Activated CD4-positive, alpha-beta memory T cell treated with anti-CD3 and anti-CD28 coated beads, Interleukin-2, amount 10 ng/mL, durations not matched to agents 7 days and 5 days (primary cell): Measurements from ENCODE around the gene PRKCQ. TPM values are rescaled to one million over a fixed set of nuclear protein-coding genes. Genes with fewer than 3 reads are reported as not detected.
A peak's percentile ranks its signal among the peaks of the same experiment; 100 is the strongest.

Source experiments
- CTCF ChIA-PET: fragments of 350-600 bp; sonication (Branson Sonifier 250); formaldehyde crosslinking; loops from one replicate; lab custom pipeline; 2021; ENCODE audit warnings: antibody characterized with exemption, inconsistent platforms; lab: Charles Lee
- POLR2A ChIA-PET: fragments of 350-600 bp; sonication (Branson Sonifier 250); formaldehyde crosslinking; loops from one replicate; lab custom pipeline; 2021; ENCODE audit warnings: antibody characterized with exemption; lab: Charles Lee
- DNase-seq: peaks from one replicate; pipeline ENCODE4 v3.0.0-alpha.2; 2020
- H3K27ac Mint-ChIP-seq: one replicate; pipeline ENCODE4 v1.8.0; 2021; ENCODE audit warnings: mild to moderate bottlenecking, mixed read lengths
- H3K27me3 Mint-ChIP-seq: one replicate; pipeline ENCODE4 v1.8.0; 2021; ENCODE audit warnings: mixed read lengths
- H3K36me3 Mint-ChIP-seq: one replicate; pipeline ENCODE4 v1.8.0; 2021; ENCODE audit warnings: low read depth, mixed read lengths
- H3K4me1 Mint-ChIP-seq: one replicate; pipeline ENCODE4 v1.8.0; 2021; ENCODE audit warnings: mixed read lengths
- H3K4me3 Mint-ChIP-seq: one replicate; pipeline ENCODE4 v1.8.0; 2021; ENCODE audit warnings: mild to moderate bottlenecking, mixed read lengths
- H3K9me3 Mint-ChIP-seq: one replicate; pipeline ENCODE4 v1.8.0; 2021; ENCODE audit warnings: mixed read lengths
- total RNA-seq, 2 experiments: library from RNA; stranded (reverse); gene quantifications; one replicate each; pipeline ENCODE4 v1.2.3, GENCODE V29; 2021

PRKCQ gene
- total RNA-seq, 2 experiments from 2014 or later = 69.3 to 70.6 TPM

DNA sequence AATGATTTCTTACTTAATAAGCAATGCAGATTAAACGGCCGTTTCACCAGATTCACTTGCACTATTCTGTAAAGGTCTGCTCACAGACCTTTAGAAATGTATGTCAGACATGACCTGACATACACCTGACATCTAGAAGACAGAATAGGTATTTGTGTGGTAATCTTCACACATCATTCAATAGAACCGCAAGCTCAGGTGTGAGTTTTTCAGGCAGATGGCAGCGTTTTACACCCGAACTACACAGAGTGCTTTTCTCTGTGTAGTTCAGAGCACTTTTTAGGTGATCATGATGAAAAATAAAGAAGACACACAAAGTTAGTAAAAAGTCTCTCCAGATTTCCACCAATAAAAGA, 63.2 kb downstream of the PRKCQ start:
- H3K27me3 Mint-ChIP-seq = no peaks in the 10 kb centered on the region
- DNase-seq = no peak
- H3K9me3 Mint-ChIP-seq = peaks cover under 1% of the 10 kb centered on the region
- no peak overlapping the region for H3K27ac Mint-ChIP-seq
- POLR2A ChIA-PET = interaction anchor here (1.6 kb wide), 1 partner anchor 26 kb away, joined by 5 read pairs; no protein-coding TSS in a partner anchor
- no peak overlapping the region for H3K4me3 Mint-ChIP-seq
- CTCF ChIA-PET = interaction anchor here (1.1 to 1.4 kb wide), 2 partner anchors 43 to 71 kb away, joined by 4 to 8 read pairs; no protein-coding TSS in a partner anchor
- H3K36me3 Mint-ChIP-seq = peaks cover 82% of the 10 kb centered on the region
- H3K4me1 Mint-ChIP-seq = peaks cover 87% of the 10 kb centered on the region

DNA sequence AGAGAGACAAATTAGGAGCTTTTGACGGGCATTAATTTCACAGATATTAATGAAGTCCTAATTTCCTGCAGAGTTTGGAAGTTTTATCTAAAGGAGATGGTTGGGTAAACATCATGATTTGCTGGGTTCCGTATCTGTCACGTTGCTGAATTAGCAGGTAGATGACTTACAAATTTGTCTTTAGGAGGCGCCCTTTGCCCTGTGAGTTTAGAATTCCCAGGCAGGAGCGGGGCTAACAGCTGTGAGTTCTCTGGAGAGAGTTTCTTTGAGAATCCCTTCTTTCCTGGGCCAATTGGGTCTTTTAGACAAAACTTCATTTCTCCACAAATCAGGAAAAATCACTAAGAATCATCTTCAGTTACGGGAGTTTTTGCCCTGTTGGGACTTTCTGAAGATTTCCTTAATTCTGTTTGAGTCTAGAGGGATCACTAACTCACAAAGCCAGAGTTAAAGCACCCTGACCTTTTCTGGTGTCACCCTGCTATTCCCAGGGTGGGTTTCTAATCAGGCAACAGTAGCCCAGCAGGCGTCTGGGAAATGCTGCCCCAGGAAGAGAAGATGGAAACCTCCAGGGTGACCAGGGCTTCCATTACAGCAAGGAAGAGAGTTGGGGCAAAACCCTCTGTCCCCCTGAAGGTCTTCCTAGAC, 63.7 kb downstream of the PRKCQ start:
- Mint-ChIP-seq H3K36me3 (peaks cover 84% of the 10 kb centered on the region), H3K4me3 (no peak overlapping the region), H3K9me3 (peaks cover 5% of the 10 kb centered on the region), H3K27ac (no peak overlapping the region), H3K27me3 (no peaks in the 10 kb centered on the region), H3K4me1 (peaks cover 90% of the 10 kb centered on the region)
- POLR2A ChIA-PET = no interaction called here
- CTCF ChIA-PET = interaction anchor here (0.9 to 1.4 kb wide), 3 partner anchors 43 to 70 kb away, joined by 3 to 8 read pairs (median 4); no protein-coding TSS in a partner anchor
- no peak for DNase-seq

DNA sequence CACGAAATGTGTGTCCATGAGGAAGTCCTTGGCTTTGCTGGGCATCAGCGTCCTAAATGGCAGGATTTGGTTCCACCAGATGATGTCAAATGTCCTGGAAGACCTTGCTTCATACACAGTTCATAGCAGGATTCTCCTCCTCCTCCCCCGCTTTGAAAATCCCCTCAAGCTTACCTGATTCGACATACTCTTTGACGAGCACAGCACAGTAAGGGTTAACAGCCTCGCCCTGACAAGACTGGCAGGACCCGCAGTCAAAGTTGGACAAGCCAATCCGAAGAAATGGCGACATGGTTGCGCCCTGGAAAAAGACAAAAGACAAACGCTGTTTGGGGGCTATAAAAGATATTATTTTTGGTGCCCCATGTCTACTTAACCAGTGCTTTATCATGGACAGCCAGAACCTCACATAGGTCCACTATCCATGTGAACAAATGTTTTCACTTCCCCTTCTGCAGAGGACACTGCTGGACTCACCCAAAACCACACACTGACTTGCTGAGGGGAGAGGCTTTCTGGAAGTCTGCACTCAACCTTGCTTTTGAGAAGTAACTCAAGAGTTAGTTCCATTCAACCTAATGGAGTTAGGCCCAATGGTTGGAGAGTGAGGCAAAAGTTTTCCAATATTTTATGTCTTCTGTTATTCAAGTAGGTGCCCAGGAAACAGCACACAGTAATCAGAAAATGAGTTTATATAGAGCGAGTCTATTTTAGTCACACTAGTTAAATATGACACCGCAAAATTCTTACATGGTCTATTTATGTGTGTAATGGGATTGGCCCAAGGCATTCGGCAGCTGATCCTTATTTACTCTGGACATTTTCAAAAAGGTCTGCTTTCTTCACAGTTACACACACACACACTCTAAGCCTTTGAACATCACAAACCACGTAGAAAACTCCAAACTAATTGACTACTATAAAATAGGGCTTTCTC, 65.0 kb downstream of the PRKCQ start:
- Mint-ChIP-seq H3K27ac (no peak overlapping the region), H3K4me3 (no peak overlapping the region)
- CTCF ChIA-PET = interaction anchor here (0.9 kb wide), 1 partner anchor 42 kb away, joined by 3 read pairs; no protein-coding TSS in a partner anchor

GRCh38 chr10:6514180-6514579, 65.9 kb downstream of the PRKCQ start:
- ChIA-PET POLR2A (interaction anchor here (1.0 to 2.3 kb wide), 3 partner anchors 16 to 67 kb away, joined by 5 to 10 read pairs (median 5); partner anchors contain the start of gene PRKCQ), CTCF (interaction anchor here (0.7 kb wide), 1 partner anchor 80 kb away, joined by 5 read pairs; no protein-coding TSS in a partner anchor)
- Mint-ChIP-seq H3K9me3 (peaks cover 12% of the 10 kb centered on the region), H3K27ac (peak overlapping the region; percentile 66), H3K4me1 (peaks cover 76% of the 10 kb centered on the region), H3K36me3 (peaks cover 88% of the 10 kb centered on the region), H3K27me3 (no peaks in the 10 kb centered on the region), H3K4me3 (no peak overlapping the region)
- DNase-seq = no peak

More for the DNA sequence above, 65.0 kb downstream of the PRKCQ start:
- peaks cover 84% of the 10 kb centered on the region for H3K4me1 Mint-ChIP-seq
- H3K9me3 Mint-ChIP-seq = peaks cover 12% of the 10 kb centered on the region
- H3K27me3 Mint-ChIP-seq = no peaks in the 10 kb centered on the region
- POLR2A ChIA-PET = interaction anchor here (1.5 to 2.3 kb wide), 2 partner anchors 15 to 22 kb away, joined by 5 to 10 read pairs; no protein-coding TSS in a partner anchor
- no peak for DNase-seq
- H3K36me3 Mint-ChIP-seq = peaks cover 87% of the 10 kb centered on the region

DNA sequence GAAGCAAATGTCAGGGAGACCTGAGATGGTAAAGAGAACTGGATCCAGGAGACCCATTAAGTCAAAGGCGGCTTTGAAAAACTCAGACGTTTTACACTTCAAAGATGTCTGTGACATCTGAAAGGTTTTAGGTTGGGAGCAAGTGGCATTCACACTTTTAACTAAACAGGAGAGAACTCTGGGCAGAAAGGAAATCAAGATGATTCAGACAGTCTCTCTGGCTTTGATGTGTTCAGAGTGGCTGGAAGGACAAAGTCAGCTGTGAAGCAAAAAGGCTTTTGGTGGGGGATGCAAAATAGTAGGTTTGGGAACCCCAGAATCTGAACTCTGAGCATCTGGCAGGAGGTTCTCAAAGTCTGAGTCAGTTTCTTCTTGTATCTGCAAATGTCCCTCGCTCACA, 66.6 kb downstream of the PRKCQ start:
- H3K27me3 Mint-ChIP-seq = no peaks in the 10 kb centered on the region
- H3K4me3 Mint-ChIP-seq = no peak overlapping the region
- H3K4me1 Mint-ChIP-seq = peaks cover 75% of the 10 kb centered on the region
- peak overlapping the region; percentile 66 for H3K27ac Mint-ChIP-seq
- peaks cover 12% of the 10 kb centered on the region for H3K9me3 Mint-ChIP-seq
- ChIA-PET CTCF (interaction anchor here (0.7 to 1.5 kb wide), 2 partner anchors 20 to 79 kb away, joined by 3 to 5 read pairs; no protein-coding TSS in a partner anchor), POLR2A (interaction anchor here (1.0 kb wide), 1 partner anchor 68 kb away, joined by 5 read pairs; the partner anchor contains the start of gene PRKCQ)
- H3K36me3 Mint-ChIP-seq = peaks cover 90% of the 10 kb centered on the region
- no peak for DNase-seq

DNA sequence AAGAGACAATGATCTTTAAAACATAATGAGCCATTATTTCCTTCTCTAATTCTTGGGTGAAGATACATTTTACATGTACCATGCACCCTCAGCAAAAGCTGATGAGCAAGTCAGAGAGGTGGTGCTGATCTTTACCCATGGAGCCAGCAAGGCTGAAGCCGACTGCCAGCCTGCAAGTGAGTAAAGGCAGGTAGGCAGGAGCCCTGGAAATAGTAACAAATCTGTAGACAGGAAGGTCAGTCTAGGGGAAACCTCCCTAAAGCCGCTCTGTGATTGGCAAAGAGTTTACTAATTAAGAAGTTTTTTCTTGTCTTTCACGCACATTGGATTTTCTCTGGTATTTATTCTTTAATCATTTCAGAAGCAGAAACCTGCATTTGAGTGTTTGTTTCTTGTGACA, 67.9 kb downstream of the PRKCQ start:
- POLR2A ChIA-PET = interaction anchor here (0.8 kb wide), 2 partner anchors 15 to 18 kb away, joined by 3 read pairs; no protein-coding TSS in a partner anchor
- DNase-seq = no peak
- no peak overlapping the region for H3K27ac Mint-ChIP-seq
- peaks cover 12% of the 10 kb centered on the region for H3K9me3 Mint-ChIP-seq
- CTCF ChIA-PET = interaction anchor here (1.5 kb wide), 1 partner anchor 21 kb away, joined by 3 read pairs; no protein-coding TSS in a partner anchor
- no peak overlapping the region for H3K4me3 Mint-ChIP-seq
- peaks cover 98% of the 10 kb centered on the region for H3K36me3 Mint-ChIP-seq
- H3K27me3 Mint-ChIP-seq = no peaks in the 10 kb centered on the region
- peaks cover 80% of the 10 kb centered on the region for H3K4me1 Mint-ChIP-seq

DNA sequence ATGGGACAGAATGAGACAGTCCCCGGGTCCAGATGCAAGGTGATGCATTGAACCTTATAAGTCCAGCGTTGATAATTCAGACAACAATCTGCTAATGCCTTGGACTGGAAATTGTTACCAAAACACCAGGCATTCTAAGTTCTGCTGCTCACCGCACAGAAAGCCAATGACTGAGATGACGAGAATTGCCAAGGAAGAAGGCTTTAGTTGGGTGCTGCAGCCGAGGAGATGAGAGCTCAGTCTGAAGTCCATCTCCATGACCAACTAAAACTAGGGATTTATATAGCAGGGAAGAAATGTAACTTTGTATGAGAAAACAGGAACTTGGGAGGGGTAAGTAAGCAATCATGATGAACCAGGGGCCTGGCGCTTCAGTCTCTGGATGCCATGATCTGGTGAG, 68.7 kb downstream of the PRKCQ start:
- POLR2A ChIA-PET = interaction anchor here (1.0 kb wide), 1 partner anchor 19 kb away, joined by 3 read pairs; no protein-coding TSS in a partner anchor

DNA sequence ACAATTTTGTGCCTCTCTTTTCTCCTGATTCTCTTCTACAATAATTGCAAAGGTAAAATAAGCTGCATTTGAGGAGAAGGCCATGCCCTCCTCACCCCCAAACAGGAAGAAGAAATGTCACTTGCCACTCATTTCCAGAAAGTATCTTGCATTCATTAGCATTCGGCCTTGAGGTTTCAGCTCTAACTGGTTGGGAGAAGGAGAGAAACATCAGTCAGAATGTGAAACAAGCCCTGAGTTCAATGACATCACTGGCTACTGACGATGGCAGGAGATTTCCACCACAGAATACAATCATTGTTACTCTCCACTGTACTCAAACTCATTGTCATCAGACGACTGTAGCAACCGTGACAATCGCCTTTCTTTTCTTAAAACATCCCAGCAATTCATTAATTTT, 72.8 kb downstream of the PRKCQ start:
- POLR2A ChIA-PET = interaction anchor here (0.7 to 3.5 kb wide), 10 partner anchors 9 to 77 kb away, joined by 3 to 30 read pairs (median 6); partner anchors contain the start of gene PRKCQ
- peak; percentile 58 for DNase-seq
- Mint-ChIP-seq H3K27me3 (no peaks in the 10 kb centered on the region), H3K27ac (peak overlapping the region; percentile 88), H3K4me3 (peak overlapping the region; percentile 40), H3K9me3 (peaks cover 17% of the 10 kb centered on the region), H3K4me1 (peaks cover 72% of the 10 kb centered on the region), H3K36me3 (peaks cover 90% of the 10 kb centered on the region)
- CTCF ChIA-PET = interaction anchor here (1.0 to 2.7 kb wide), 4 partner anchors 13 to 71 kb away, joined by 3 to 7 read pairs (median 4); no protein-coding TSS in a partner anchor

More for the DNA sequence above, 68.7 kb downstream of the PRKCQ start:
- Mint-ChIP-seq H3K4me3 (no peak overlapping the region), H3K36me3 (peaks cover 99% of the 10 kb centered on the region), H3K27ac (no peak overlapping the region), H3K4me1 (peaks cover 78% of the 10 kb centered on the region), H3K27me3 (no peaks in the 10 kb centered on the region), H3K9me3 (peaks cover 12% of the 10 kb centered on the region)
- CTCF ChIA-PET = no interaction called here
- DNase-seq = no peak

DNA sequence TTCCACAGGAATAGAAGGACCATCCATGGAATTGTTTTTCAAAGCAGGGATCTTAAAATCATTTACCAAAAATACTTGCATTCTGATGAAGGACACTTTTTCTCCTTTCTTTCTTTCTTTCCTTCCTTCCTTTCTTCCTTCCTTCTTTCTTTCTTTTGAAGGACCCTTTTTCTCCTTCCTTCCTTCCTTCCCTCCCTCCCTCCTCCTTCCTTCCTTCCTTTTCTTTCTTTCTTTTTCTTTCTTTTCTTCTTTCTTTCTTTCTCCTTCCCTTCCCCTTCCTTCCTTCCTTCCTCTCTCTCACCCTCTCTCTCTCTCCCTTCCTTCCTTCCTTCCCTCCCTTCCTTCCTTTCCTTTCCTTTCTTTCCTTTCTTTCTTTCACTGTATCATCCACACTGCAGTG, 74.8 kb downstream of the PRKCQ start:
- H3K4me1 Mint-ChIP-seq = peaks cover 72% of the 10 kb centered on the region
- DNase-seq = no peak
- peaks cover 87% of the 10 kb centered on the region for H3K36me3 Mint-ChIP-seq
- no peak overlapping the region for H3K4me3 Mint-ChIP-seq
- ChIA-PET CTCF (no interaction called here), POLR2A (no interaction called here)
- no peaks in the 10 kb centered on the region for H3K27me3 Mint-ChIP-seq
- peaks cover 5% of the 10 kb centered on the region for H3K9me3 Mint-ChIP-seq
- H3K27ac Mint-ChIP-seq = no peak overlapping the region

- CTCF ChIA-PET = interaction anchor here (1.5 kb wide), 1 partner anchor 27 kb away, joined by 3 read pairs; no protein-coding TSS in a partner anchor
- H3K27ac Mint-ChIP-seq = peak overlapping the region; percentile 37
- H3K36me3 Mint-ChIP-seq = peaks cover 77% of the 10 kb centered on the region
- peaks cover 75% of the 10 kb centered on the region for H3K4me1 Mint-ChIP-seq
- no peak for DNase-seq
- H3K27me3 Mint-ChIP-seq = no peaks in the 10 kb centered on the region
- H3K9me3 Mint-ChIP-seq = peaks cover 5% of the 10 kb centered on the region
- POLR2A ChIA-PET = interaction anchor here (0.7 to 1.3 kb wide), 3 partner anchors 9 to 57 kb away, joined by 3 to 5 read pairs (median 3); no protein-coding TSS in a partner anchor
- no peak overlapping the region for H3K4me3 Mint-ChIP-seq
These were observed 75.8 kb downstream of the PRKCQ start for GRCh38 chr10:6504296-6504695.

DNA sequence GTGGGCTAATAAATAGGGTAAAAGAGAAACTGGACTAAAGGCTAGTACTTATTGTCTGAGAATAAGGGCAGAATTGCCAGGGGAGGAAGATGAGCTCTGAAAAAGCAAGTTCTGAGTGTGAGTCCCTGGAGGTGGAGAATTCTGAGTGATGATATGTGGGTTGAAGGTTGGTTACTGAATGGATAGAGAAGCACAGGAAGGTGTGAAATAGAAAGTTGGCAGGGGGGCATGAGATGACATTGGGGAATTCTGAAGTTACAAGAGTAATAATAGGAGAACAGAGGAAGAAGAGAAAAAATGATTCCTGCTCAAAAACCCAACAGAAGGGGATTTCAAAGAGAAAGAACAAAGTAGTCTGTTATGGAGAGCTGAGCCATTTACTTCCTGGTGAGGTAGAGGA, 76.9 kb downstream of the PRKCQ start:
- ChIA-PET CTCF (interaction anchor here (0.6 kb wide), 1 partner anchor 610 kb away, joined by 5 read pairs; no protein-coding TSS in a partner anchor), POLR2A (interaction anchor here (1.0 to 2.2 kb wide), 3 partner anchors 25 to 75 kb away, joined by 5 to 8 read pairs (median 5); no protein-coding TSS in a partner anchor)
- Mint-ChIP-seq H3K36me3 (peaks cover 67% of the 10 kb centered on the region), H3K4me3 (no peak overlapping the region), H3K4me1 (peaks cover 67% of the 10 kb centered on the region), H3K9me3 (peaks cover 7% of the 10 kb centered on the region), H3K27ac (peak overlapping the region; percentile 19), H3K27me3 (no peaks in the 10 kb centered on the region)
- DNase-seq = no peak

DNA sequence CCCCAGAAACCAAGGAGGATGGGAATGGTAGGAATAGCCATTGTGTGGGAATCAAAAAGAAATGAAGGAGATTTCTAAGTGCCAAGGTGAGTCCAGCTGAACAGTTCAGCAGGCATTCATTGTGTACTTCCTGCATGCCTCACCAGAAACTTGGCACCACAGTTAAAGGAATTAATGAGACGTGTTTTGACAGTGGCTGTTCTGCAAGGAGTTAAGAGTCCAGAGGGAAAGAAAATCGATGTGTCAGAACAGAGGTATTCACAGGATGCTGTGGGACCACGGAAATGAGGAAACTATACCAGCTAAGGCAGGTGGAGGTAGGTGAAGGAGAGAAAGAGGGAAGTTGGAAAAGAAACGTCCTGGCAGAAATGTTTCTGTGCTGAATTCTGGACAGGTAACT, 78.1 kb downstream of the PRKCQ start:
- H3K4me1 Mint-ChIP-seq = peaks cover 54% of the 10 kb centered on the region
- H3K27ac Mint-ChIP-seq = peak overlapping the region; percentile 33
- POLR2A ChIA-PET = interaction anchor here (1.1 to 2.2 kb wide), 2 partner anchors 28 to 76 kb away, joined by 3 to 8 read pairs; no protein-coding TSS in a partner anchor

More for the DNA sequence above, 78.1 kb downstream of the PRKCQ start:
- Mint-ChIP-seq H3K4me3 (no peak overlapping the region), H3K36me3 (peaks cover 54% of the 10 kb centered on the region), H3K27me3 (no peaks in the 10 kb centered on the region), H3K9me3 (peaks cover 7% of the 10 kb centered on the region)
- CTCF ChIA-PET = interaction anchor here (1.6 kb wide), 1 partner anchor 79 kb away, joined by 7 read pairs; the partner anchor contains the start of gene PRKCQ
- DNase-seq = no peak
